DMS153 (cell line): ENCODE data around the gene RBPJL.

ENCODE experiments used
- DNase-seq: peaks from one replicate; lab custom pipeline; 2025; lab: John Stamatoyannopoulos, UW

Gene RBPJL

DNA sequence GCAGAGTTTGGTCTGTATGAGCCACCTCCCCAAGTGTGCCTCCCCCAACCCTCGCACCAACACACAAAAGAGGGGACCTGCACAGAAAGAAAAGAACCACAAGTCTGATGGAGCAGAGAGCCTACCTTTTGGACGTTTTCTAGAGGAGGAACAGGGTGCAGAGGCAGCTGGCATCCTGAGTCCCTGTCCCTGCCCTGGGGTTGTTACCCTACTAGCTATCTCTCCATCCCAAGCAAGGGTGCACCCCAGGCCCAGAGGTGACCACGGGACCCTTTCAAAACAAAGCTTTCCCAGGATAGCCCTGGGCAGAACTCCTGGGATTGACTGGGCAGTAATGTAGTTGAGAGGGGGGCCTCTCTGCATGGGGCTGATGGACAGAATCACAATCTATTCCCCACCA, 11.2 kb downstream of the RBPJL start:
- DNase-seq, result no peak

DNA sequence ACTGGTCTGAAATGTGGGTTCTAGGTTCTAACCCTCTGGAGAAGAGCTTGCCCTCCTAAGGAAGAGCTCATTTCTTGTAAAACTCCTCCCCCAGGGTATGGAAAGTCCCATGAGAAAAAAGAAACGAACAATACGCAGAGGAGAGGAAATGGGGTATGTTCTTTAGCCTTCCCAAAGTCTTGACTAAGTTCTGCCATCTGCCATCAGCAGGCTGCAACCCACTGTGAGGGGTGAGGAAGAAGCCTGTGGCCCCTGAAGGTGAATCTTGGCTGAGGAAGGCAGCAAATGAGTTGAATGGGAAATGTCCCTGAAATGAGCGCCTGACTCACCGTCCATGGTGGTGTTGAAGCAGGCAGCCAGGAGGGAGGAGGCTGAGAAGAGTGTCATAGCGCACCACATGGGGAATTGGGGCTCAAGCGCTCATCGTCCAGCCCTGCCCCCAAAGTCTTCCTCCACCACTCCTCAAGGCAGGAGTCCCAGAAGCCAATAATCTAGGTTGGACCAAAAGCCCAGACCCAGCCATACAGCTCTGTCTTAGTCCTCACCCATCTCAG, 11.8 kb downstream of the RBPJL start:
- no peak for DNase-seq

DNA sequence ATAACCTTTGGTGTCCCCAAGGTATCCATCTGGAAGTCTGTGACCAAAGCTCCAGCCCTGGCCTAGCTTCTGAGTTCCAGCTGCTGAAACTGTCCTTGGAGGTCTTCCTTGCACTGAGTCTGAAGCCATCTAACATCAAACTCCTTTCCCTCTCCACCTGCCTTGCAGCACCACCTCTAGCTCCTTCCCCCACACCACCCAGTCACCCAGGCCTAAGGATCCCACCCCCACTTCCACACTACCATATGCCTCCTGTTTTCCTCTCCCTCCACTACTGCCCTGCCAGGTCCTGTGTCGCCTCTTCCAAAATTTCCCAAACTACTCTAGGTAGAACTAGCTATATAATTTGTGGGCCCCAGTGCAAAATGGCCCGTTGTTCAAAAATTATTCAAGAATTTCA, 12.3 kb downstream of the RBPJL start:
- DNase-seq, result no peak

DNA sequence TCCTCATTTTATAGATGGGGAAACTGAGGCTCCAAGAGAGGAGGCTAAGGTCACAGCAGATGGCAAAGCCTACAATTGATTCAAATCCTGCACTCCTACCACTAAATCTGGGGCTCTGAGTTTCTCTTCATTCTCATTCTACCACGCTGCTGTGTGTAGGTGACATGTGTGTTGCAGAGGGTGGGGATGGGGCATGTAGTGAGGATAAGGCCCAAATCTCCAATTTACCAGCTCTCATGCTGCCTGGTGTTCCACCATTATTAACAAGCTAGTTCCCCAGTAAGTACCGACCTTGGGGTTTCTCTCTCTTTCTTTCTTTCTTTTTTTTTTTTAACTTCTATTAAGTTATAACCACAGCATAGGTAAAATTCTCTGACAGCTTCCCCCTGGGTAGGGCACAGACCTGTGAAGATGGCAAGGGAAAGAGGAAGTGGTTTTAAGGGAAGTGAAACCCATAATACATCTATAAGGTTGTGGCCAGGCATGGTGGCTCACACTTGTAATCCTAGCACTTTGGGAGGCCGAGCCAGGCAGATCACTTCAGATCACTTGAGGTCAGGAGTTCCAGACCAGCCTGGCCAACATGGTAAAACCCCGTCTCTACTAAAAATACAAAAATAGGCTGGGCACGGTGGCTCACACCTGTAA, 14.4 kb downstream of the RBPJL start:
- DNase-seq, result no peak

DNA sequence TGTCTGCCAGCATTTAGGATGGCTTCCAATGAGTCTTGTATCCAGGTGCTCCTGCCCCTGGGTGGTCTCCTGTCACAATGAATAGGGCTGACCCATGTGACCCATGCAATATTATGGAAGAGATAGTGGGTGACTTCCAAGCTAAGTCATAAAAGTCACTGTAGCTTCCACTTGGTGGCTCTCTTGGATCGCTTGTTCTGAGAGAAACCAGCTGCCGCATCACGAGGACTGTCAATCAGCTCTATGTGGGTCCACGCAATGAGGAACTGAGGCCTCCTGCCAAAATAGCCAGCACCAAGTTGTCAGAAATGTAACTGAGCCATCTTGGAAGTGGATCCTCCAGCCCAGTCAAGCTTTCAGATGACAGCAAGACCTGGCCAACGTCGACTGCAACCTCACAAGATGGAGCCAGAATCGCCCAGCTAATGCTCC, 16.3 kb downstream of the RBPJL start:
- DNase-seq, result peak; percentile 75

DNA sequence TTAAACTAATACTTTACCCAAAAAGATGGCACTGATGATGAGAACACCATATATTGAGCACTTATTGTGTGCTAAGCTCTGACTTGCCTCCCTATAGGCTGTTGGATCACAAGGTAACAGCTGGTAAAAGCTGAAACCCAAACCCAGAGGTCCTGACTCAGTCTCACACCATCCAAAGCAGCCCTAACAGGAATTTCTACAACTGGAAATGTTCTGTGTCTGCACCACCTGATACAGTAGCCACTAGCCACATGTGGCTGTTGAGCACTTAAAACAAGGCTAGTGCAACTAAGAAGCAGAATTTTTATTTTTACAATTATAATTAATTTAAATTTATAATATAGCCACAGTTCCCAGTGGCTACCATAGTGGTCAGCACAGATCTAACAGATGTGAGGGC, 17.1 kb downstream of the RBPJL start:
- DNase-seq, result no peak

DNA sequence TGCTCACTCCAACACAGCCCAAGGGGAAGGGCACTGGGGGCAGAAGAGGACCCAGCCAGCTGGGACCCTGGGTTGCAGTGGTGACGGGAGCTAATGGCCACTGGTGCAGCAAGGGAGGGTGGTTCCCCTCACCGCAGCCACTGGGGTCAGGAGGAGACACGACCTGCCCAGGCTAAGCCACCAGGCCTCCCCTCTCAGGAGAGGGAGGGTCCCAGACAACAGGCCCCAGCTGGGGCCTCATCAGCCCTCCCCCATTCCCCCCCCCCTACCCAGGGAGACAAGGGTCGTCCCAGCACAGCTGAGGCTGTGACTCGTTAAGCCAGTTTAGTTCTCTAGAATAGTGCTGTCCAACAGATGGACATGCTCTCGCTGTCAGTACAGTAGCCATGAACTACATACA, 18.7 kb downstream of the RBPJL start:
- no peak for DNase-seq

DNA sequence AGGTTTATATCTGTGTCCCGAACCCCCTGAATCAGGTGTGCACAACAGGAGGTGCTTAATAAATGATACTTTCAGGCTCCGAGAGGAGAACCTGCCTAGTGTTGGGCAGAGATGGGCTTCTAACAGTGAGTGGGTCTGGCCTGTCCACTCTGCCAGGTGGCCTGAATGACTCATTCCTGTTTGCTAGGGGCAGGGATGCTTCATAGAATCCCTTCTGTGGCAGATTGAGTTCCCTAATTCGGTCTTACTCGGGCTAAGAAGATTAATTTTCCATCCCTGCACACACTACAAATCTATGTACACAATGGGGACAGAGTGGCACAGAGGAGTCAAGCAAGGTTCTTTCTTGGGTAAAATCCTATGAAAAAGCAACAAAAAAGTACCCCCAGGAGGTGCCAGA, 21.8 kb downstream of the RBPJL start:
- DNase-seq, result no peak

- DNase-seq, result no peak
Observed at GRCh38 chr20:45329497-45330319, 23.1 kb downstream of the RBPJL start.

GRCh38 chr20:45330476-45330875, 23.8 kb downstream of the RBPJL start:
- DNase-seq, result no peak

DNA sequence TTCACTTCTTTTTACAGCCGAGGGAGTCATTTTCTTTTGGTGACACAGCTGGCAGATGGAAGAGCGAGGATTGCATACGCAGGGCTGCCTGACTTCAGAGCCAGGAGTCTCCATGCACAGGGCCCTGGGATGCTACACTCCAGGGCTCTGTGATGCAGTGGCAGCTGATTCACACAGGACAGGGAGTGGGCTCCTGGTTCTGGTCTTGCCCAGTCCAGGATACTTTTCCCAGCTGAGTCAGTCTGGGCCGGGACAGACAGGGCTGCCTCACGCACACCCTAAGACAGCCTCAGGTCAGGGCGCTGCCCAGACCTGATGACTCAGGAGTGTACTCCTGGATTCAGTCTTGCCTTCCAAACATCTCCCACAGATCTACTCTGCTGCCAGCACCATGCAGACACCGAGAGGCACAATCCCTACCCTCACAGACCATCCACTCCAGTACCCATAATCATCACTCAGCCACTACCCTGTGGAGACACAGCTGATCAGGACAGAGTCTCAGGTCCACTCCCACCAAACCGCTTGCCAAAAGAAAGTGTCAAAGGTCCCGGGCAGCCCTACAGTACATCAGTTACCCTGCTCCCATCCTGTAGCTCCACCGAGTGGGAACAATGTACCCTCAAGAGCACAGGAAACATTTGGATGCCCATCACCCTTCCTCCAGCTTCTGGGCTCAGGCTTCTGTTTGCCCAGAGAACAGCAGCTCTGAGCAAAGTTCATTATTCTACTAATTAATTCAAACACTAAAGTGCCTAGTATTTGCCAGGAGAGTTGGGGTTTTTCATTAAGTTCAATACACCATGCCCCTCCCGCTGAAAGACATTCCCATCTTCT, 30.1 kb downstream of the RBPJL start:
- no peak for DNase-seq

- no peak for DNase-seq
Observed at GRCh38 chr20:45337367-45338120, 30.9 kb downstream of the RBPJL start.

DNA sequence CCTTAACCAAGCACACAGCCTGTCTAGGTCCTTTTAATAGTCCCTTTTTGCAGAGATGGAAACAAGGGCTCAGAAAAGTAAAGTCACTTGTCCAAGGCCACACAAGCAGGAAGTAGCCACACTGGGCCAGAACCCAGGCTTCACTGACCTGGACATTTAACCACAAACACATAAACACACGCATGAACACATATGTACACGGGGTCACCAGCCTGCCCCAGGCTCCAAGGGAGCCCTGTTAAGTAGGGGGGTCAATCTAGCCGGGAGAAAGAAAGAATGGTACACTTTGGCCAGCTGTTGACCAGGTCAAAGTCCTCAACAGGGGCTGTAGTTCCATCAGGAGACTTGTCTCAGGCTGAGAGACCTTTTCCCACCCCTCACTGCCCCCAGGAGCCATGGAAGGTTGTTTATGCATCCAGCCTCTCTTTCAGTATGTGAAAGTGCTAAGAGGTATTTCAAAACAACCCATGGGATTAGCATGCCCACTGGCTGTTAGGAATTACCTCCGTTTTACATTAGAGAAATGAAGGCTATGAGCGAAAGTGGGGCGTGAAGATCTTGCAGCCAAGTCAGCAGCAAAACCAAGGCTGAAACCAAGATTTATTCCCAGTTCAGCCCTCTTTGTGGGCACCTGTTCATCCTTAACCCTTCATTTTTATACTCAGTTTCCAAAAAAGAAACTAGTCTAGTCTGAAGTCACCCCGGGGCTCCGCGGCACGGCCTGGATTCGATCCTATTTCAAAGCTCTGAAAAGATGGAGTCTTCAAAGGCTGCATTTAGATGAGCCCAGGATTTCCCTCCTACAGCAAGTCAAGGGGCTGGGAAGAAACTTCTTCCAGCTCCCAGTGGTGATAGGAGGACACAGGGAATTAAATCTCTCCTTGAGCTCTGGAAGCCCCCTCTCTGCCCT, 31.7 kb downstream of the RBPJL start:
- no peak for DNase-seq

GRCh38 chr20:45339084-45339483, 32.4 kb downstream of the RBPJL start:
- DNase-seq, result no peak

DNA sequence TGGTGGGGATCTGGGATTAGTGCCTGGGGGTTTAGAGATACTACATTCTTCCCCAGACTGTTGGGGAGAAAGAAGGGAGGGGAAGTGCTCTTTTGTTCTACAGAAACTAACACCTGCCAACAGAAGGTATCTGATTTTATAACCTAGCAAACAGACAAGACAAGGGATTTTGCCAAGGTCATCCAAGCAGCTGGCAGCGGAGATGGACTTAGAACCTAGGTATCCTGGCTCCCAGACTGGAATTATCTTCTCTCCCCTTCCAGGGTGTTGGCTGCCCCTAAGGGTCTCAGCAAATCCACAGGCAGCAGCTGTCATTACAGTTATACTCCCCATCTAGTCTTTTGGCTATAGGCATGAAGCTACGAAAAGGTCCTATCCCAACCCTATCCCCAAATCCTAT, 33.2 kb downstream of the RBPJL start:
- DNase-seq, result no peak

GRCh38 chr20:45340236-45340847, 33.7 kb downstream of the RBPJL start:
- no peak for DNase-seq

DNA sequence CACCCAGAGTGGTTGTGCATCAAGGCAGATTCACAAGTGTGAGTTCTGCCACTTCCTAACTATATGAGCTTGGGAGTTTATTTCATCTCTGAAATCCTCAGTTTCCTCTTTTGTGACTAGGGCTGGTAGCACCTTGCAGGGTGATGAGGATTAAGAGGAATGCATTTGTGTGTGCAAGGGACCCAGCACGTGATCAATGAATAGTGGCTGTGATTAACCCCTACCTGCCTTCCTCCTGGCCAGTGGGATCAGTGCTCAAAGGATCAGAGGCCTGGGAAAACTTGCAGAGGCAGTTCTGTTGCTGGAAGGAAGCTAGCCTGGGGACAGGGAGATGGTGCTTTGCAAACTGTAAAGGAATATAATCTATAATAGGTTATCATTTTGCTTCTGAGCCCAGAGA, 34.3 kb downstream of the RBPJL start:
- no peak for DNase-seq

- no peak for DNase-seq
Observed at GRCh38 chr20:45341579-45341938, 34.9 kb downstream of the RBPJL start.

GRCh38 chr20:45341939-45342854, 35.6 kb downstream of the RBPJL start:
- DNase-seq, result peak; percentile 58
